ENCODE data around the gene RAE1. TPM values are rescaled to one million over a fixed set of nuclear protein-coding genes. Genes with fewer than 3 reads are reported as not detected.

RAE1 gene
- total RNA-seq, 1 donor: 24.6 TPM

GRCh38 chr20:57381596-57382503 lies 30.8 kb downstream of the RAE1 start:
- Histone ChIP-seq H3K27ac (ENCODE audit: low read depth, low read length) (no peak overlapping the region), H3K4me2 (ENCODE audit: insufficient read depth, low read length) (no peak overlapping the region), H3K79me2 (ENCODE audit: insufficient read depth, low read length) (no peaks in the 10 kb centered on the region), H3K4me3 (ENCODE audit: insufficient read depth, low read length) (no peak overlapping the region), H2AFZ (ENCODE audit: low read length) (no peak overlapping the region), H4K20me1 (ENCODE audit: insufficient read depth, low read length) (peaks cover 2% of the 10 kb centered on the region), H3K4me1 (ENCODE audit: insufficient read depth, low read length) (no peaks in the 10 kb centered on the region), H3K27me3 (ENCODE audit: insufficient read depth, low read length) (no peaks in the 10 kb centered on the region), H3K9me3 (ENCODE audit: low read depth, low read length) (no peaks in the 10 kb centered on the region), H3K36me3 (ENCODE audit: insufficient read depth, low read length) (peaks cover 25% of the 10 kb centered on the region)
- DNase-seq (ENCODE audit: insufficient read length, low spot score, missing footprints): peak; percentile 97
- TF ChIP-seq CTCF (IDR thresholded peaks at IDR 0.05; ENCODE audit: extremely low read depth, low read depth, low read length): peak; percentile 96

GRCh38 chr20:57382516-57382915 lies 31.5 kb downstream of the RAE1 start:
- Histone ChIP-seq H3K79me2 (ENCODE audit: insufficient read depth, low read length) (no peaks in the 10 kb centered on the region), H3K27me3 (ENCODE audit: insufficient read depth, low read length) (no peaks in the 10 kb centered on the region), H3K9me3 (ENCODE audit: low read depth, low read length) (no peaks in the 10 kb centered on the region), H3K4me2 (ENCODE audit: insufficient read depth, low read length) (no peak overlapping the region), H3K36me3 (ENCODE audit: insufficient read depth, low read length) (peaks cover 20% of the 10 kb centered on the region), H3K4me3 (ENCODE audit: insufficient read depth, low read length) (no peak overlapping the region), H4K20me1 (ENCODE audit: insufficient read depth, low read length) (no peaks in the 10 kb centered on the region), H3K4me1 (ENCODE audit: insufficient read depth, low read length) (no peaks in the 10 kb centered on the region), H3K27ac (ENCODE audit: low read depth, low read length) (no peak overlapping the region), H2AFZ (ENCODE audit: low read length) (no peak overlapping the region)
- DNase-seq (ENCODE audit: insufficient read length, low spot score, missing footprints): no peak
- no peak for TF ChIP-seq CTCF (IDR thresholded peaks at IDR 0.05; ENCODE audit: extremely low read depth, low read depth, low read length)

- DNase-seq (ENCODE audit: insufficient read length, low spot score, missing footprints): no peak
- H3K79me2 ChIP-seq (ENCODE audit: insufficient read depth, low read length): no peaks in the 10 kb centered on the region
- H3K4me1 ChIP-seq (ENCODE audit: insufficient read depth, low read length): no peaks in the 10 kb centered on the region
- no peaks in the 10 kb centered on the region for H3K27me3 ChIP-seq (ENCODE audit: insufficient read depth, low read length)
- peaks cover 8% of the 10 kb centered on the region for H3K36me3 ChIP-seq (ENCODE audit: insufficient read depth, low read length)
- no peak overlapping the region for H3K27ac ChIP-seq (ENCODE audit: low read depth, low read length)
- no peak overlapping the region for H3K4me2 ChIP-seq (ENCODE audit: insufficient read depth, low read length)
- H3K9me3 ChIP-seq (ENCODE audit: low read depth, low read length): no peaks in the 10 kb centered on the region
- no peak overlapping the region for H2AFZ ChIP-seq (ENCODE audit: low read length)
- TF ChIP-seq CTCF (IDR thresholded peaks at IDR 0.05; ENCODE audit: extremely low read depth, low read depth, low read length): no peak
- H3K4me3 ChIP-seq (ENCODE audit: insufficient read depth, low read length): no peak overlapping the region
- no peaks in the 10 kb centered on the region for H4K20me1 ChIP-seq (ENCODE audit: insufficient read depth, low read length)
These were observed 32.6 kb downstream of the RAE1 start for GRCh38 chr20:57383447-57384347.

GRCh38 chr20:57384486-57384885 lies 33.4 kb downstream of the RAE1 start:
- H3K4me1 ChIP-seq (ENCODE audit: insufficient read depth, low read length): no peaks in the 10 kb centered on the region
- no peak overlapping the region for H3K4me3 ChIP-seq (ENCODE audit: insufficient read depth, low read length)
- no peaks in the 10 kb centered on the region for H4K20me1 ChIP-seq (ENCODE audit: insufficient read depth, low read length)

More at GRCh38 chr20:57384486-57384885, 33.4 kb downstream of the RAE1 start:
- DNase-seq (ENCODE audit: insufficient read length, low spot score, missing footprints): no peak
- H3K36me3 ChIP-seq (ENCODE audit: insufficient read depth, low read length): peaks cover 4% of the 10 kb centered on the region
- H2AFZ ChIP-seq (ENCODE audit: low read length): no peak overlapping the region
- no peak for TF ChIP-seq CTCF (IDR thresholded peaks at IDR 0.05; ENCODE audit: extremely low read depth, low read depth, low read length)
- no peak overlapping the region for H3K4me2 ChIP-seq (ENCODE audit: insufficient read depth, low read length)
- H3K9me3 ChIP-seq (ENCODE audit: low read depth, low read length): no peaks in the 10 kb centered on the region
- no peak overlapping the region for H3K27ac ChIP-seq (ENCODE audit: low read depth, low read length)
- H3K79me2 ChIP-seq (ENCODE audit: insufficient read depth, low read length): no peaks in the 10 kb centered on the region
- H3K27me3 ChIP-seq (ENCODE audit: insufficient read depth, low read length): no peaks in the 10 kb centered on the region

Data from osteoblast (primary cell).